Mammary epithelial cell (primary cell): ENCODE measurements around the gene SHQ1.

Source experiments
- CTCF ChIP-seq, 2 donors: IDR thresholded peaks in 1 of 2; conservative IDR thresholded peaks in 1 of 2; 2 replicates each; pipeline ENCODE4 v1.5.1; 2011 to 2012; ENCODE audit warnings: inconsistent platforms in 2 of 2, low read length in 2 of 2, mild to moderate bottlenecking in 2 of 2, control low read depth in 1 of 2, low read depth in 1 of 2; ENCODE audit not compliant: insufficient read depth in 1 of 2; ENCODE audit errors: extremely low read depth in 1 of 2
- EZH2 ChIP-seq: IDR thresholded peaks from 2 replicates; pipeline ENCODE4 v1.6.1; 2012; ENCODE audit warnings: low read length, inconsistent platforms, borderline replicate concordance

- TF ChIP-seq CTCF (conservative IDR thresholded peaks at IDR 0.05 in 1 of 2, IDR thresholded peaks at IDR 0.05 in 1 of 2; ENCODE audit: extremely low read depth in 1 of 2, insufficient read depth in 1 of 2, low read depth in 1 of 2, low read length in 2 of 2) = no peak
- no peak for TF ChIP-seq EZH2
Measured at GRCh38 chr3:72784226-72784625, 64.0 kb downstream of the SHQ1 start.
